ENCODE results near the gene B2M. TPM values are rescaled to one million over a fixed set of nuclear protein-coding genes. Genes with fewer than 3 reads are reported as not detected.

The B2M gene
- total and polyA plus RNA-seq, 10 of the 15 experiments (the other 5 are each of a cell fraction or from before 2014, with no cell fraction given): 2,901 to 22,794 (median 8,374) TPM

DNA sequence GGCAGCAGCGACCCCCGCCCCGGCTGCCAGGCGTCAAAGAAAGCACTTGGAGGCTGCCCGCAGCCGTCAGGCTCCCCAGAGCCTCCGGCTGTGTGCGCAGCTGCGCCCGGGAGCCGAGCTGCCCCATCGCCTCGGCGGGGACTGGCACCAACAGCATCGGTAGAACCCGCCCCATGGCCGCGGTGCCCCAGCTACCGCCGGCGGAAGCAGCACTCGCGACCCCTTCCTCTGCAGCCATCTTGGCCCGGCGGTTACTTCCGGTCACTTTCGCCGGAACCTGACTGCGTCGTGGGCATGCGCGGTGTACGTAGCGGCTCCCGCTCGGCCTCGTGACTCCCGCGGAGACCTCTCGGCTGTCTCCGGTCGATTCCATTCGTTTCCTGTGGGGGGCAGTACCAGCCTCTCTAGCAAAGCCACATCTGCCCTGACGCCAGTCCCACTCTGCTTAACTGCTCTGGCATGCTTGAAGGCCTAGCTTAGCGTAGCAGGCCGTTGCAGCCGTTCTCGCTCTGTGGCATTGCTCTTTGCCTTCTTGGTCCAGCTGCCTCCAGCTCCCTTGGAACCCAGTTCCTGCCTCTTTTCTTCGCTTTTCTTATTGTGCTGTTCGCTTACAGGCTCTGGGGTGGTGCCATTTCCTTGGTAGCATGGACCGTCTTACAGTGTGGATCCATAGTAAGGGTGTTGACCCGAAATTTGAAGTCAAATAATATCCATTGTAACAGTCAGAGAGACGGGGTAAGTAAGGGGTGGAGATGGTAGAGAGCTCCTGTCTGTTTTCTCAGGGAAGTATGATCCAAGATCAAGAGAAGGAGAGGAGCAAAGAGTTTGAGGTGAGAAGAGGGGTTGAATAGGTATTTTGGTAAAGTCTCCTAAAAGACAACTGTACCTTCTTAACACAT lies 47.7 kb upstream of the B2M start, which contains the start of gene SPG11 (continued):
- TF ChIP-seq, protein P1, sequence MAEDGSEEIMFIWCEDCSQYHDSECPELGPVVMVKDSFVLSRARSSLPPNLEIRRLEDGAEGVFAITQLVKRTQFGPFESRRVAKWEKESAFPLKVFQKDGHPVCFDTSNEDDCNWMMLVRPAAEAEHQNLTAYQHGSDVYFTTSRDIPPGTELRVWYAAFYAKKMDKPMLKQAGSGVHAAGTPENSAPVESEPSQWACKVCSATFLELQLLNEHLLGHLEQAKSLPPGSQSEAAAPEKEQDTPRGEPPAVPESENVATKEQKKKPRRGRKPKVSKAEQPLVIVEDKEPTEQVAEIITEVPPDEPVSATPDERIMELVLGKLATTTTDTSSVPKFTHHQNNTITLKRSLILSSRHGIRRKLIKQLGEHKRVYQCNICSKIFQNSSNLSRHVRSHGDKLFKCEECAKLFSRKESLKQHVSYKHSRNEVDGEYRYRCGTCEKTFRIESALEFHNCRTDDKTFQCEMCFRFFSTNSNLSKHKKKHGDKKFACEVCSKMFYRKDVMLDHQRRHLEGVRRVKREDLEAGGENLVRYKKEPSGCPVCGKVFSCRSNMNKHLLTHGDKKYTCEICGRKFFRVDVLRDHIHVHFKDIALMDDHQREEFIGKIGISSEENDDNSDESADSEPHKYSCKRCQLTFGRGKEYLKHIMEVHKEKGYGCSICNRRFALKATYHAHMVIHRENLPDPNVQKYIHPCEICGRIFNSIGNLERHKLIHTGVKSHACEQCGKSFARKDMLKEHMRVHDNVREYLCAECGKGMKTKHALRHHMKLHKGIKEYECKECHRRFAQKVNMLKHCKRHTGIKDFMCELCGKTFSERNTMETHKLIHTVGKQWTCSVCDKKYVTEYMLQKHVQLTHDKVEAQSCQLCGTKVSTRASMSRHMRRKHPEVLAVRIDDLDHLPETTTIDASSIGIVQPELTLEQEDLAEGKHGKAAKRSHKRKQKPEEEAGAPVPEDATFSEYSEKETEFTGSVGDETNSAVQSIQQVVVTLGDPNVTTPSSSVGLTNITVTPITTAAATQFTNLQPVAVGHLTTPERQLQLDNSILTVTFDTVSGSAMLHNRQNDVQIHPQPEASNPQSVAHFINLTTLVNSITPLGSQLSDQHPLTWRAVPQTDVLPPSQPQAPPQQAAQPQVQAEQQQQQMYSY (CRISPR knock-in tag; IDR thresholded peaks at IDR 0.05): no peak
- peak; percentile 54 for TF ChIP-seq ATF7 (IDR thresholded peaks at IDR 0.05; ENCODE audit: low read depth)
- no peak for TF ChIP-seq SMAD1 (IDR thresholded peaks at IDR 0.05; ENCODE audit: low read depth, partially characterized antibody)
- no peak; a peak in 1 of 4 replicates for TF ChIP-seq IKZF2 (IDR thresholded peaks at IDR 0.05)
- no peak for TF ChIP-seq MTA3 (IDR thresholded peaks at IDR 0.05; ENCODE audit: borderline replicate concordance, low read length)
- peak; percentile 62; the same call in 1 of the 2 replicates for TF ChIP-seq RUNX3 (IDR thresholded peaks at IDR 0.05; ENCODE audit: low read length)
- 0 out of 2 replicates have a peak, but pooled peaks have one; percentile 37 for TF ChIP-seq RB1 (IDR thresholded peaks at IDR 0.05; ENCODE audit: borderline replicate concordance)
- TF ChIP-seq HDAC6 (IDR thresholded peaks at IDR 0.05; ENCODE audit: unreplicated experiment): peak; percentile 10
- no peak for TF ChIP-seq ZBTB33 (IDR thresholded peaks at IDR 0.05)
- TF ChIP-seq, protein P2, sequence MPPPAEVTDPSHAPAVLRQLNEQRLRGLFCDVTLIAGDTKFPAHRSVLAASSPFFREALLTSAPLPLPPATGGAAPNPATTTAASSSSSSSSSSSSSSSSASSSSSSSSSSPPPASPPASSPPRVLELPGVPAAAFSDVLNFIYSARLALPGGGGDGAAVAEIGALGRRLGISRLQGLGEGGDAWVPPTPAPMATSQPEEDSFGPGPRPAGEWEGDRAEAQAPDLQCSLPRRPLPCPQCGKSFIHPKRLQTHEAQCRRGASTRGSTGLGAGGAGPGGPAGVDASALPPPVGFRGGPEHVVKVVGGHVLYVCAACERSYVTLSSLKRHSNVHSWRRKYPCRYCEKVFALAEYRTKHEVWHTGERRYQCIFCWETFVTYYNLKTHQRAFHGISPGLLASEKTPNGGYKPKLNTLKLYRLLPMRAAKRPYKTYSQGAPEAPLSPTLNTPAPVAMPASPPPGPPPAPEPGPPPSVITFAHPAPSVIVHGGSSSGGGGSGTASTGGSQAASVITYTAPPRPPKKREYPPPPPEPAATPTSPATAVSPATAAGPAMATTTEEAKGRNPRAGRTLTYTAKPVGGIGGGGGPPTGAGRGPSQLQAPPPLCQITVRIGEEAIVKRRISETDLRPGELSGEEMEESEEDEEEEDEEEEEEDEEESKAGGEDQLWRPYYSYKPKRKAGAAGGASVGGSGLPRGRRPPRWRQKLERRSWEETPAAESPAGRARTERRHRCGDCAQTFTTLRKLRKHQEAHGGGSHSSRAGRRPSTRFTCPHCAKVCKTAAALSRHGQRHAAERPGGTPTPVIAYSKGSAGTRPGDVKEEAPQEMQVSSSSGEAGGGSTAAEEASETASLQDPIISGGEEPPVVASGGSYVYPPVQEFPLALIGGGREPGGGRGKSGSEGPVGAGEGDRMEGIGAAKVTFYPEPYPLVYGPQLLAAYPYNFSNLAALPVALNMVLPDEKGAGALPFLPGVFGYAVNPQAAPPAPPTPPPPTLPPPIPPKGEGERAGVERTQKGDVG (CRISPR knock-in tag; IDR thresholded peaks at IDR 0.05): no peak
- TF ChIP-seq MEF2B (IDR thresholded peaks at IDR 0.05; ENCODE audit: partially characterized antibody, poor library complexity, severe bottlenecking): peak; percentile 37
- peak; percentile 11 for TF ChIP-seq LARP7 (IDR thresholded peaks at IDR 0.05)
- TF ChIP-seq, protein P3, sequence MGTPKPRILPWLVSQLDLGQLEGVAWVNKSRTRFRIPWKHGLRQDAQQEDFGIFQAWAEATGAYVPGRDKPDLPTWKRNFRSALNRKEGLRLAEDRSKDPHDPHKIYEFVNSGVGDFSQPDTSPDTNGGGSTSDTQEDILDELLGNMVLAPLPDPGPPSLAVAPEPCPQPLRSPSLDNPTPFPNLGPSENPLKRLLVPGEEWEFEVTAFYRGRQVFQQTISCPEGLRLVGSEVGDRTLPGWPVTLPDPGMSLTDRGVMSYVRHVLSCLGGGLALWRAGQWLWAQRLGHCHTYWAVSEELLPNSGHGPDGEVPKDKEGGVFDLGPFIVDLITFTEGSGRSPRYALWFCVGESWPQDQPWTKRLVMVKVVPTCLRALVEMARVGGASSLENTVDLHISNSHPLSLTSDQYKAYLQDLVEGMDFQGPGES (IDR thresholded peaks at IDR 0.05): 0 out of 2 replicates have a peak, but pooled peaks have one; percentile 16
- TF ChIP-seq BCL3 (IDR thresholded peaks at IDR 0.05; ENCODE audit: borderline replicate concordance, insufficient read depth, low read depth, low read length, poor library complexity, severe bottlenecking): no peak
- TF ChIP-seq CHD4 (IDR thresholded peaks at IDR 0.05): peak; percentile 82; the same call in 1 of the 2 replicates
